Measurements from ENCODE around the gene TTC39B. TPM values are rescaled to one million over a fixed set of nuclear protein-coding genes. Genes with fewer than 3 reads are reported as not detected.
A peak's percentile ranks its signal among the peaks of the same experiment; 100 is the strongest.

Gene TTC39B
- total RNA-seq, 1 donor from 2014 or later: 2.7 TPM

DNA sequence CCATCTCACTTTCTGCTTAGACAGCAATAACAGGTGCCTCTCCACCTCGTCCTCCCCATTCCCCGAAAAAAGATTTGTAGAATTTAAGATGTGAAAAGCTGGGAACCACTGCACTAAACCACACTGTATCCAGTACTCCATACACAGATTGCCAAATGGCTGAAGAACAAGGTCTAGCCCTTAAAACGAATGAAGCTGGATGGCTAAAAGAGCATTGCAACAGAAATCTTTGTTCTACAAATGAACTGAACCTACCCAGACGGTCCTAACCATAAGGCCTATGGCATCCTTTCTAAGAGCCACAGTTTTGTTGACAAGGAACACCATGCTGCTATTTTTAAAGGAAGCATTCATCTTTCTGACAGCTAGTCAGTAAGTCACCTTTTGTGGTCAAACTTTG is 152.3 kb downstream of the TTC39B start:
- no peak for DNase-seq (ENCODE audit: low spot score in 2 of 2)
- intact Hi-C loops (cut with DNase I): loop anchor here (5.0 kb wide), 5 partner anchors 88 to 1877 kb away; partner anchors contain the start of genes CCDC171, MPDZ, PSIP1 and TTC39B
- Histone ChIP-seq H3K9me3 (no peaks in the 10 kb centered on the region), H3K4me1 (peaks cover 32 to 68% of the 10 kb centered on the region in 2 donors), H3K4me3 (peak overlapping the region in 1 of 2 donors; percentile 12), H3K27me3 (no peaks in the 10 kb centered on the region), H3K27ac (peak overlapping the region; percentile 93 to 95), H3K36me3 (no peaks in the 10 kb centered on the region)
- TF ChIP-seq, protein P1, sequence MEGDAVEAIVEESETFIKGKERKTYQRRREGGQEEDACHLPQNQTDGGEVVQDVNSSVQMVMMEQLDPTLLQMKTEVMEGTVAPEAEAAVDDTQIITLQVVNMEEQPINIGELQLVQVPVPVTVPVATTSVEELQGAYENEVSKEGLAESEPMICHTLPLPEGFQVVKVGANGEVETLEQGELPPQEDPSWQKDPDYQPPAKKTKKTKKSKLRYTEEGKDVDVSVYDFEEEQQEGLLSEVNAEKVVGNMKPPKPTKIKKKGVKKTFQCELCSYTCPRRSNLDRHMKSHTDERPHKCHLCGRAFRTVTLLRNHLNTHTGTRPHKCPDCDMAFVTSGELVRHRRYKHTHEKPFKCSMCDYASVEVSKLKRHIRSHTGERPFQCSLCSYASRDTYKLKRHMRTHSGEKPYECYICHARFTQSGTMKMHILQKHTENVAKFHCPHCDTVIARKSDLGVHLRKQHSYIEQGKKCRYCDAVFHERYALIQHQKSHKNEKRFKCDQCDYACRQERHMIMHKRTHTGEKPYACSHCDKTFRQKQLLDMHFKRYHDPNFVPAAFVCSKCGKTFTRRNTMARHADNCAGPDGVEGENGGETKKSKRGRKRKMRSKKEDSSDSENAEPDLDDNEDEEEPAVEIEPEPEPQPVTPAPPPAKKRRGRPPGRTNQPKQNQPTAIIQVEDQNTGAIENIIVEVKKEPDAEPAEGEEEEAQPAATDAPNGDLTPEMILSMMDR (IDR thresholded peaks at IDR 0.05): no peak

DNA sequence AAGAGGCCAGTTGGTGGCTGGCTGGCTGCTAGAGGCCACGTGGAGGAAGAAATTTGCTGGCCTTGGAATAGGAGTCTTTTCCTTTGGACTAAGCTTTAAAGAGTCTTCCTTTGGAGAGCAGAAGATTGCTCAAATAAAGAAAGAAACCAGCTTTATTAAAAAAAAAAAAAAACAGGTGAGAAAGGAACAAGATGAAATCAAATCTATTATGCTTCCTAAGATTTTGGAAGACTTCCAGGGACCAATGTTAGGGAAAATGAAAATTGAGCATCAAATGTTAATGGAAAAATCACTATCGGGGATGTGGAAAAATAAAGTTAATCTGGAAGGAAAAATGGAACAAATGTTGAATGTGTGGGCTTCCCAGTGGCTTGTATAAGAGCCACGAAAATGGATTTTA is 153.1 kb downstream of the TTC39B start:
- H3K4me1 ChIP-seq: peaks cover 32 to 68% of the 10 kb centered on the region in 2 donors

DNA sequence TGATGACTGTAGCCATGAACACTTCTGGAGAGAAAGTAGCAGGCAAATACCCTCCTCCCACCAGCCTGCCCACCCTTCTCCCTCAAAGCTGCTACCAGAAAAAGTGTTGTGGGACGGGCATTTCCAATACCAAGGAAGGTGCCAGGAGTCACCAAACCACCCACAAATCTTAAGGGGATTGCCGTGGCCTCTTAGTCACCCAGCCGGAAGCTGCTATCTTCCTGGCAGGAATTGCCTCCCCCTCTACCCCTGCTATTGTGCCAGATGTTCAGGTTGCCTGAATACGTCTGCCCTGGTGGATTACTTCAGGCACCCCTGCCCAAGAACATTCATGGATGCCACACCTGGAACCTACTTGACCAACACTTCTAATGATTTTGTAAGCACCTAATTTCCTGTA is 156.1 kb downstream of the TTC39B start:
- no peak for DNase-seq (ENCODE audit: low spot score in 2 of 2)
- H3K36me3 ChIP-seq: no peaks in the 10 kb centered on the region

More for the DNA sequence above, 153.1 kb downstream of the TTC39B start:
- H3K36me3 ChIP-seq: no peaks in the 10 kb centered on the region
- H3K9me3 ChIP-seq: no peaks in the 10 kb centered on the region
- H3K27ac ChIP-seq: peak overlapping the region; percentile 93 to 95
- H3K4me3 ChIP-seq: no peak overlapping the region
- DNase-seq (ENCODE audit: low spot score in 2 of 2): no peak
- TF ChIP-seq, protein P1 (IDR thresholded peaks at IDR 0.05): no peak
- H3K27me3 ChIP-seq: no peaks in the 10 kb centered on the region
- intact Hi-C loops (cut with DNase I): no loop called here

DNA sequence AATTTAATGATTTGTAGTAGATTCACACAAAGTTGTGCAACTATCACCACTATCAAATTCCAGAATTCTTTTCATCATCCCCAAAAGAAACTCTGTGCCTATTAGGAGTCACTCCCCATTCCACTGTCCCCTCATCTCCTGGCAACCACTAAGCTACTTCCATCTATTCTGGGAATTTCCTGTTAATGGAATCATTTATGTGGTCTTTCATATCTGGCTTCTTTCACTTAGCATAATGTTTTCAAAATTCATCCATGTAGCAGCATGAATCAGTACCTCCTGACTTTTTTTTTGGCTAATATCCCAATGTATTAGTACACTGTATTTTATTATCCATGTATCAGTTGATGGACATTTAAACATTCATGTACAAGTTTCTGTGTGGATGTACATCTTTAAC is 157.6 kb downstream of the TTC39B start:
- H3K4me3 ChIP-seq: no peak overlapping the region
- TF ChIP-seq, protein P1 (IDR thresholded peaks at IDR 0.05): no peak
- H3K27me3 ChIP-seq: no peaks in the 10 kb centered on the region
- no peaks in the 10 kb centered on the region for H3K9me3 ChIP-seq
- intact Hi-C loops (cut with DNase I): loop anchor here (10.0 kb wide), 1 partner anchor 245 kb away; no protein-coding TSS in a partner anchor
- peaks cover 6 to 34% of the 10 kb centered on the region in 2 donors for H3K4me1 ChIP-seq
- H3K27ac ChIP-seq: peak overlapping the region in 1 of 2 donors; percentile 50
- H3K36me3 ChIP-seq: no peaks in the 10 kb centered on the region
- no peak for DNase-seq (ENCODE audit: low spot score in 2 of 2)

More for the DNA sequence above, 156.1 kb downstream of the TTC39B start:
- peak overlapping the region; percentile 93 to 95 for H3K27ac ChIP-seq
- TF ChIP-seq, protein P1 (IDR thresholded peaks at IDR 0.05): no peak
- no peaks in the 10 kb centered on the region for H3K27me3 ChIP-seq
- no peak overlapping the region for H3K4me3 ChIP-seq
- no peaks in the 10 kb centered on the region for H3K9me3 ChIP-seq
- peaks cover 9 to 42% of the 10 kb centered on the region in 2 donors for H3K4me1 ChIP-seq
- intact Hi-C loops (cut with DNase I): no loop called here

DNA sequence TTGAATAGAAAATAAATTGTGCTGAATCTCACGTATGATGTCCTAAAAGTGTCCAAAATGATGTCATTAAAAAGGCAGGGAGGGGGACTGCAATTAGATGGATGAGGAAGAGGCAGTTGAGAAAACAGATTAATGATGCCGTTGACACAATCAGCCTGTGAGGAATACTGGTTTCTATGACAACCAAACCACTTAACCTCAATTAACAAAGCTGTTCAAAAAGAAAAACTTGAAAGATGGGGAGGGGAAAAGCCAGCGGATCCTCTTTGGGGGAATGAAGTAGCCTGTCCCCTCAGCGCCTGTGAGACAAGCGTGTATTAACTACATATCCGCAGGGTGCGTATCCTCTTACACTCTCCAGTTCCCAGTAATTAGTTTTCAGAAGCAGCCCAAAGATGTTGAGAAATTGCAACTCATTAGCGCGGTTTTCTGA is 160.7 kb downstream of the TTC39B start:
- TF ChIP-seq, protein P1 (IDR thresholded peaks at IDR 0.05): no peak
- H3K4me3 ChIP-seq: no peak overlapping the region

More for the DNA sequence above, 160.7 kb downstream of the TTC39B start:
- Histone ChIP-seq H3K27ac (no peak overlapping the region), H3K4me1 (peaks cover 0 to 4% of the 10 kb centered on the region in 2 donors), H3K36me3 (no peaks in the 10 kb centered on the region), H3K27me3 (no peaks in the 10 kb centered on the region), H3K9me3 (no peaks in the 10 kb centered on the region)
- no peak for DNase-seq (ENCODE audit: low spot score in 2 of 2)
- intact Hi-C loops (cut with DNase I): loop anchor here (10.0 kb wide), 1 partner anchor 241 kb away; no protein-coding TSS in a partner anchor
